NB4 (cell line): ENCODE measurements around the gene LYRM7.

Experiments
- DNase-seq: peaks from one replicate; pipeline ENCODE4 v3.0.0; 2010; ENCODE audit warnings: low read depth
- H3K4me3 ChIP-seq: one replicate; pipeline ENCODE4 v1.5.1; 2011; ENCODE audit warnings: mild to moderate bottlenecking, low read depth, low read length, moderate library complexity
- MAX ChIP-seq: IDR thresholded peaks from 2 replicates; pipeline ENCODE4 v1.6.1; 2011; ENCODE audit warnings: low read depth, low read length
- MYC ChIP-seq: IDR thresholded peaks from 2 replicates; pipeline ENCODE4 v1.6.1; 2011; ENCODE audit warnings: low read depth, low read length
- POLR2A ChIP-seq: IDR thresholded peaks from 2 replicates; pipeline ENCODE4 v1.6.1; 2011; ENCODE audit warnings: mild to moderate bottlenecking; ENCODE audit not compliant: insufficient read length; ENCODE audit errors: extremely low read depth
- TF ChIP-seq, protein P1 (sequence below): IDR thresholded peaks from one replicate; pipeline ENCODE4 v1.5.1; 2012; ENCODE audit warnings: low read depth, low read length

The LYRM7 gene

DNA sequence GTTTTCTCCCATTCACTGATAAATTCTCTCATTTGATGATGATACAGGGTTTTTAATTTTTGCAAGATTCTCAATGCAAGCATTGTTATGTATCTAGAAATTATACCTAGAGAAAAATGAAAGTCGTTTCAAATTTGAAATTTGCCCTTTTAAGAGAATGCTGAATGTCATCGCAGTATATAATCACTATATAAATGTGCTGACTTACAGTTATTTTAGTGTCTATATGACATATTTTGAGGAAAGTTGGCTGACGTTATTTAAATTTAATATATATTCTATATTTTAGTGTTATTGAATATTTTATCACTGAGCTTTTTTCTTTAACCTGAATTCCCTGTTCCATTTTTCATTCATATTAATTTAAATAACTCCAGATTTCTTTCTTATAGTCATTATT is 29.8 kb downstream of the LYRM7 start:
- TF ChIP-seq POLR2A (no peak), MAX (no peak), MYC (no peak)
- TF ChIP-seq, protein P1, sequence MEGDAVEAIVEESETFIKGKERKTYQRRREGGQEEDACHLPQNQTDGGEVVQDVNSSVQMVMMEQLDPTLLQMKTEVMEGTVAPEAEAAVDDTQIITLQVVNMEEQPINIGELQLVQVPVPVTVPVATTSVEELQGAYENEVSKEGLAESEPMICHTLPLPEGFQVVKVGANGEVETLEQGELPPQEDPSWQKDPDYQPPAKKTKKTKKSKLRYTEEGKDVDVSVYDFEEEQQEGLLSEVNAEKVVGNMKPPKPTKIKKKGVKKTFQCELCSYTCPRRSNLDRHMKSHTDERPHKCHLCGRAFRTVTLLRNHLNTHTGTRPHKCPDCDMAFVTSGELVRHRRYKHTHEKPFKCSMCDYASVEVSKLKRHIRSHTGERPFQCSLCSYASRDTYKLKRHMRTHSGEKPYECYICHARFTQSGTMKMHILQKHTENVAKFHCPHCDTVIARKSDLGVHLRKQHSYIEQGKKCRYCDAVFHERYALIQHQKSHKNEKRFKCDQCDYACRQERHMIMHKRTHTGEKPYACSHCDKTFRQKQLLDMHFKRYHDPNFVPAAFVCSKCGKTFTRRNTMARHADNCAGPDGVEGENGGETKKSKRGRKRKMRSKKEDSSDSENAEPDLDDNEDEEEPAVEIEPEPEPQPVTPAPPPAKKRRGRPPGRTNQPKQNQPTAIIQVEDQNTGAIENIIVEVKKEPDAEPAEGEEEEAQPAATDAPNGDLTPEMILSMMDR, result no peak
- no peak for DNase-seq
- no peak overlapping the region for H3K4me3 ChIP-seq

GRCh38 chr5:131204964-131205363 is 34.2 kb downstream of the LYRM7 start:
- no peak overlapping the region for H3K4me3 ChIP-seq
- DNase-seq, result no peak
- TF ChIP-seq, protein P1, result no peak
- TF ChIP-seq POLR2A, result no peak
- TF ChIP-seq MYC, result no peak
- TF ChIP-seq MAX, result no peak

DNA sequence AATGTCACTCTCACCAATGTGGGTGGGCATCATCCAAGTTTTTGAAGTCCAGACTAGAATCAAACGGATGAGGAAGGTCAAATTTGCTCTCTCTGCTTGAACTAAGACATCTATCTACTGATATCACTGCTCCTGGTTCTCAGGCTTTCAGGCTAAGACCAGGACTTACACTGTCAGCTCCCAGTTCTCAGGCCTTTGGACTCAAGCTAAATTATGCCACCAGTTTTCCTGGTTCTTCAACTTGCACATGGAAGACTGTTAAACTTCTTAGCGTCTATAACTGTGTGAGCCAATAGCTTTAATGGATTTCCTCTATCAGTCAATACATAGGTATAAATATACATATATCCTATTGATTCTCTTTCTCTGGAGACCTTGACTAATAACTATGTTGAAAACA is 35.3 kb downstream of the LYRM7 start:
- DNase-seq, result no peak
- H3K4me3 ChIP-seq, result no peak overlapping the region
- TF ChIP-seq POLR2A (no peak), MYC (no peak), MAX (no peak)
- TF ChIP-seq, protein P1, result no peak

GRCh38 chr5:131206772-131207171 is 36.0 kb downstream of the LYRM7 start:
- peak; percentile 49 for DNase-seq
- H3K4me3 ChIP-seq, result no peak overlapping the region
- TF ChIP-seq, protein P1, result no peak
- TF ChIP-seq POLR2A, result no peak
- TF ChIP-seq MYC, result no peak
- no peak for TF ChIP-seq MAX

- TF ChIP-seq, protein P1, result no peak
- no peak for TF ChIP-seq MAX
- no peak overlapping the region for H3K4me3 ChIP-seq
- DNase-seq, result no peak
These were observed 38.4 kb downstream of the LYRM7 start for GRCh38 chr5:131209175-131209505.
